Mucosa of descending colon (tissue), 3 donors: ENCODE data around the gene USP5. TPM values are rescaled to one million over a fixed set of nuclear protein-coding genes. Genes with fewer than 3 reads are reported as not detected.

Source experiments
- ATAC-seq: fragments of 200-7000 bp; cut with Tn5 transposase; one replicate; pipeline ENCODE4 v1.9.1; 2020; ENCODE audit warnings: mild to moderate bottlenecking, moderate library complexity
- DNase-seq, 3 donors: peaks; one replicate each; pipeline ENCODE4 v3.0.0-alpha.2; 2020
- H3K36me3 ChIP-seq: fragments of 200-600 bp; one replicate; pipeline ENCODE4 v1.8.0; 2021; ENCODE audit warnings: low read depth, mild to moderate bottlenecking
- H3K4me1 ChIP-seq: fragments of 200-600 bp; one replicate; pipeline ENCODE4 v1.8.0; 2021; ENCODE audit warnings: low read depth, mild to moderate bottlenecking
- H3K4me3 ChIP-seq: fragments of 200-600 bp; one replicate; pipeline ENCODE4 v1.8.0; 2021; ENCODE audit warnings: mild to moderate bottlenecking
- H3K9me3 ChIP-seq: fragments of 200-600 bp; one replicate; pipeline ENCODE4 v1.8.0; 2021; ENCODE audit warnings: mild to moderate bottlenecking
- intact Hi-C, 2 donors: fragments of 100-400 bp; cut with DNase I in 1 of 2; cut with micrococcal nuclease in 1 of 2; formaldehyde crosslinking; loops; one replicate each; pipeline versions ENCODE4 v1.11.0 to v1.11.1; 2022; cut with DNase I, micrococcal nuclease
- total RNA-seq, 3 donors: library from RNA; stranded (reverse); fragmentation: NEBNext Ultra II Directional in 2 of 3; extraction: Animal tissue kit (Norgen Biotek cat#: 25700) in 2 of 3; gene quantifications; one replicate each; pipeline versions ENCODE4 v1.2.1 to v1.2.4, GENCODE V29; 2021 to 2023
- TF ChIP-seq, protein P1 (sequence below): fragments of 200-600 bp; IDR thresholded peaks from one replicate; pipeline ENCODE4 v1.8.0; 2022; ENCODE audit warnings: antibody characterized with exemption, mild to moderate bottlenecking
- donor health status: DM: no; HTN: no; CAD: no; lungs with moderate emphysema.
- donor health status: DM: no; HTN: no; CAD: no.
- donor health status: DM: no; HTN: yes; CAD: no.

The USP5 gene
- total RNA-seq, 3 donors from 2014 or later: 65.9 to 80.7 (median 79.7) TPM

DNA sequence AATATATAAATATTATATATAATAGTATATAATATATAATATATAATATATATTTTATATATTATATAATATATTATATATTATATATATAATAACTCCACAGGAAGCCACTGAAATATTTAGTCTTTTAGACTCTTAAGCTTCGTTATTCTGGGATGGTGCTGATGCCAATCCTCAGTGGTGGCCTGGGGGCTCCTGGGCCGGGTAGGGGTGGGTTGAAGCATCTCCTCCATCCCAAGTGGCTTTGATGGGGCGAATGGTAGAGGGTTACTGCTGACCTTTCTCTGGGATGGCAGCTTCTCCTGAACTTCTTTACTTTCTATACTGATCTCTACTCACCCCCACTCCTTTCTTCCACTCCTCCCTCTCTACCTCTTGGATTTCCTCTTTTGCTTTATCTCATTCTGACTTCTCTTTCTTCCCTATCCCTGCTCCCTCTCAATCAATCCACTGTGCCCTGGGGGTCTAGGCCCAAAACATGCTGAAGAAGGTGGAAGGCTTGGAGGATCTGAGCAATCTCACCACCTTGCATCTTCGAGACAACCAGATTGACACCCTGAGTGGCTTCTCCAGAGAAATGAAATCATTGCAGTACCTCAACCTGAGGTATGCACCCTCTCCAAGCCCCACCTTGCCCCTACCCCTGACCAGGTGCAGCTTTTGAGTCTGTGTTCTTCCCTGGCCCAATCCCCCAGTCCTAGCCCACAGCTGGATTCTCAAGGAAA is 57.6 kb downstream of the USP5 start:
- intact Hi-C loops: loop anchor here in 1 of 2 donors (10.0 kb wide), 1 partner anchor 185 kb away; the partner anchor contains the start of gene C1R
- no peaks in the 10 kb centered on the region for H3K36me3 ChIP-seq
- TF ChIP-seq, protein P1, sequence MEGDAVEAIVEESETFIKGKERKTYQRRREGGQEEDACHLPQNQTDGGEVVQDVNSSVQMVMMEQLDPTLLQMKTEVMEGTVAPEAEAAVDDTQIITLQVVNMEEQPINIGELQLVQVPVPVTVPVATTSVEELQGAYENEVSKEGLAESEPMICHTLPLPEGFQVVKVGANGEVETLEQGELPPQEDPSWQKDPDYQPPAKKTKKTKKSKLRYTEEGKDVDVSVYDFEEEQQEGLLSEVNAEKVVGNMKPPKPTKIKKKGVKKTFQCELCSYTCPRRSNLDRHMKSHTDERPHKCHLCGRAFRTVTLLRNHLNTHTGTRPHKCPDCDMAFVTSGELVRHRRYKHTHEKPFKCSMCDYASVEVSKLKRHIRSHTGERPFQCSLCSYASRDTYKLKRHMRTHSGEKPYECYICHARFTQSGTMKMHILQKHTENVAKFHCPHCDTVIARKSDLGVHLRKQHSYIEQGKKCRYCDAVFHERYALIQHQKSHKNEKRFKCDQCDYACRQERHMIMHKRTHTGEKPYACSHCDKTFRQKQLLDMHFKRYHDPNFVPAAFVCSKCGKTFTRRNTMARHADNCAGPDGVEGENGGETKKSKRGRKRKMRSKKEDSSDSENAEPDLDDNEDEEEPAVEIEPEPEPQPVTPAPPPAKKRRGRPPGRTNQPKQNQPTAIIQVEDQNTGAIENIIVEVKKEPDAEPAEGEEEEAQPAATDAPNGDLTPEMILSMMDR: no peak
- no peak overlapping the region for H3K4me3 ChIP-seq
- H3K9me3 ChIP-seq: no peaks in the 10 kb centered on the region
- ATAC-seq: no peak
- DNase-seq: no peak
- peaks cover 10% of the 10 kb centered on the region for H3K4me1 ChIP-seq

DNA sequence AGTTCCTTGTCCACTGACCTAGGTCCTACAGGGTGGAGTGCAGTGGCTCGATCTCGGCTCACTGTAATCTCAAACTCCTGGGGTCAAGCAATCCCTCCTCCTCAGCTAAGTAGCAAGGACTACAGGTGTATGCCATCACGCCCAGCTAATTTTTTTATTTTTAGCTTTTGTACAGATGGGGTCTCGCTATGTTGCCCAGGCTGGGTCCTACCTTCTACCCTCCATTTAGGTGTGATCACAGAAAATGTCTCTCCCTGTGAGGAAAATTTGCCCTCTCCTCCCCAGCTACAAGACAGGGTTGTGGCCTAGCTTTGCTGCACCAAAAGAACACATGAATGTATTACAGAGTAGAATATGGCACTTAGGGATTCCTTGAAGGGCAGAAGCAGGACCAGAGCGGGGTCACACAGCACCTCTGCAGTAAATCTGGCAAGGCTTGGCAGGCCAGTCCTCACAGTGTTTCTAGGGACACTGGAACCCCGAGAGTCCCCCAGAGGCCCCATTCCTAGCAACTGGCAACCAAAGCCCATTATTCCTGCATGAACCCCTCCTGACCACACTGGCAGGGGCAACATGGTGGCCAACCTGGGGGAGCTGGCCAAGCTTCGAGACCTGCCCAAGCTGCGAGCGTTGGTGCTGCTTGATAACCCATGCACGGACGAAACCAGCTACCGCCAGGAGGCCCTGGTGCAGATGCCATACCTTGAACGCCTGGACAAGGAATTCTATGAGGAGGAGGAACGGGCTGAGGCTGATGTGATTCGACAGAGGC is 60.4 kb downstream of the USP5 start:
- intact Hi-C loops: loop anchor here in 1 of 2 donors (10.0 kb wide), 1 partner anchor 182 kb away; the partner anchor contains the start of gene C1R
- TF ChIP-seq, protein P1: no peak

DNA sequence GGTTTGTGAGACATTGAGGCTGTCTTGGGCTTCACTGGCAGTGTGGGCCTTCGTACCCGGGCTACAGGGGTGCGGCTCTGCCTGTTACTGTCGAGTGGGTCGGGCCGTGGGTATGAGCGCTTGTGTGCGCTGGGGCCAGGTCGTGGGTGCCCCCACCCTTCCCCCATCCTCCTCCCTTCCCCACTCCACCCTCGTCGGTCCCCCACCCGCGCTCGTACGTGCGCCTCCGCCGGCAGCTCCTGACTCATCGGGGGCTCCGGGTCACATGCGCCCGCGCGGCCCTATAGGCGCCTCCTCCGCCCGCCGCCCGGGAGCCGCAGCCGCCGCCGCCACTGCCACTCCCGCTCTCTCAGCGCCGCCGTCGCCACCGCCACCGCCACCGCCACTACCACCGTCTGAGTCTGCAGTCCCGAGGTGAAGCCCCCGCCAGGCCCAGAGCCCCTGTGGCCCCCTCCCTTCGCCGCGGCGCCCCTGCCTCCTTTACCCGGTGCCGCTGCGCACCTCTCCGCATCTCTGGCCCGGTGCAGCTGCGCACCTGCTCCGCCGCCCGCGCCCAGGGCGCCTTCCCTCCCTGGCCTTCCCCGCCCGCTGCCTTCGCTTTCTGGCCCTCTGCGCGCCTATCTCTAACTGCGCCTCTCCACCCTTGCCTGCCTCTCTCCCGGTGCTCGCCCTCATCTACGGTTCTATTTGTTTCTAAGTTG is 62.4 kb downstream of the USP5 start, which contains the start of gene ENO2:
ENO2 (plus strand) TSS at position 335 of the 701 bp plus-strand sequence. CDS start 1,253 bp downstream, outside the sequence.
- TF ChIP-seq, protein P1: no peak
- intact Hi-C loops: loop anchor here in 1 of 2 donors (10.0 kb wide), 1 partner anchor 180 kb away; the partner anchor contains the start of gene C1R

More for the DNA sequence above, 60.4 kb downstream of the USP5 start:
- Histone ChIP-seq H3K4me1 (peaks cover 16% of the 10 kb centered on the region), H3K36me3 (no peaks in the 10 kb centered on the region), H3K4me3 (no peak overlapping the region), H3K9me3 (no peaks in the 10 kb centered on the region)
- ATAC-seq (no peak), DNase-seq (peak in 1 of 3 donors; percentile 36)

DNA sequence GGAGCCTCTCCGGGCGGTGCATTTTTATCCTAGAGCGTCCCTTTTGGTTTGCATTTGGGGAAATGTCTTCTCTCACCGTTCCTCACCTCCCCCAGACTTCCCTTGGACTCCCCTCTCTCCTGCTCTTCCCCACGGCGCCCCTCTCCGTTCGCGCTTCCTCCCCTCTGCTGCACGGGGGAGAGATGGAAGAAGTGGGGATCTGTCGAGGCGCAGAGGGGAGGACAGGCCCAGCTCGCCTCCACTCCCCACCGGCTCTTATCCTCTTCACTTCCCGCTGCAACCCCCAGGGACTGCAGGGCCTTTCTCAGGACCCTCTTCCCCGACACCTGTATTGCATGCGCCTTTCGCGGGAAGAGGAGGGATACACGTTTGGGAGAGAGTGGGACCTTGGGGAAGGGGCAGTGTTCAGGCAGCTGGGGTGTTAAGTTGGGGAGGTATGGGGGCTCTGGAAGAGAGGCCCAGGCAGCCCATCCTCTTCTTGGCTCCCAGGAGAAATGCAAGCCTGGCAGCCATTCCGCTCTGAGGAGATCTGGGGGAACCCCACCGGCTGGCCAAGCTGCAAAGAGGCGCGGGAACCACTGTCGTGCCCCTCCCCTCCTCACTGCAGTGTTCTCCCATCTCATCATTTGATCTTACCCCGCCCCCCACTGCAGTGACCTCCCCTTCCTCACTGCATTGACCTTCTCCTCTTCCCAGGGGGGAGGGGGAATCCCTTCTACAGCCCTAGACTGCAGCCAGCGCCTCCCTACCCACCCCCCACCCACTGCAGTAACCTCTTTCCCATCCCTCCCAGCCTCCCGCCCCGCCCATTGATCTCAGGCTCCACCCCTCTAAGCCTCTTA is 63.2 kb downstream of the USP5 start:
- ATAC-seq: peak; percentile 2

More for the DNA sequence above, 62.4 kb downstream of the USP5 start, which contains the start of gene ENO2:
- Histone ChIP-seq H3K4me1 (peaks cover 16% of the 10 kb centered on the region), H3K36me3 (no peaks in the 10 kb centered on the region), H3K9me3 (no peaks in the 10 kb centered on the region), H3K4me3 (peak within 1 kb of the TSS; percentile 19)
- ATAC-seq (peak; percentile 89), DNase-seq (peak; percentile 63 to 87 (median 78))

More for the DNA sequence above, 63.2 kb downstream of the USP5 start:
- Histone ChIP-seq H3K4me3 (peak overlapping the region; percentile 19), H3K4me1 (peaks cover 16% of the 10 kb centered on the region), H3K9me3 (no peaks in the 10 kb centered on the region), H3K36me3 (no peaks in the 10 kb centered on the region)
- TF ChIP-seq, protein P1: no peak
- peak in 1 of 3 donors; percentile 56 for DNase-seq
- intact Hi-C loops: loop anchor here in 1 of 2 donors (10.0 kb wide), 1 partner anchor 180 kb away; the partner anchor contains the start of gene C1R
